Activated T-helper 1 cell treated with anti-CD3 and anti-CD28 coated beads, Interleukin-12 subunit alpha, Interleukin-12 subunit beta, Interleukin-2, Interleukin-4 antibody, amounts not matched to agents 30 ng/mL and 10 ng/mL and 1 ng/mL, durations not matched to agents 14 hours and 24 hours and 36 hours (primary cell): Measurements from ENCODE around the gene RRP36. TPM values are rescaled to one million over a fixed set of nuclear protein-coding genes. Genes with fewer than 3 reads are reported as not detected.
A peak's percentile ranks its signal among the peaks of the same experiment; 100 is the strongest.

Experiments
- DNase-seq: peaks from one replicate; pipeline ENCODE4 v3.0.0; 2021; ENCODE audit warnings: low spot score
- H3K27ac Mint-ChIP-seq: one replicate; pipeline ENCODE4 v1.8.0; 2021; ENCODE audit warnings: mild to moderate bottlenecking, mixed read lengths
- H3K27me3 Mint-ChIP-seq: one replicate; pipeline ENCODE4 v1.8.0; 2022; ENCODE audit warnings: mild to moderate bottlenecking, moderate library complexity, mixed read lengths; ENCODE audit not compliant: insufficient read depth
- H3K36me3 Mint-ChIP-seq: one replicate; pipeline ENCODE4 v1.8.0; 2021; ENCODE audit warnings: low read depth, mixed read lengths
- H3K4me1 Mint-ChIP-seq: one replicate; pipeline ENCODE4 v1.8.0; 2021; ENCODE audit warnings: low read depth, mixed read lengths
- H3K4me3 Mint-ChIP-seq: one replicate; pipeline ENCODE4 v1.8.0; 2021; ENCODE audit warnings: mild to moderate bottlenecking, moderate library complexity, mixed read lengths
- H3K9me3 Mint-ChIP-seq: one replicate; pipeline ENCODE4 v1.8.0; 2021; ENCODE audit warnings: mixed read lengths
- intact Hi-C: fragments of 100-400 bp; cut with micrococcal nuclease; formaldehyde crosslinking; loops from one replicate; pipeline ENCODE4 v1.15.1; 2024
- total RNA-seq: library from RNA; stranded (reverse); gene quantifications from 2 replicates; pipeline ENCODE4 v1.2.3, GENCODE V29; 2022

The RRP36 gene
- total RNA-seq, 1 donor from 2014 or later: 86.1 TPM

DNA sequence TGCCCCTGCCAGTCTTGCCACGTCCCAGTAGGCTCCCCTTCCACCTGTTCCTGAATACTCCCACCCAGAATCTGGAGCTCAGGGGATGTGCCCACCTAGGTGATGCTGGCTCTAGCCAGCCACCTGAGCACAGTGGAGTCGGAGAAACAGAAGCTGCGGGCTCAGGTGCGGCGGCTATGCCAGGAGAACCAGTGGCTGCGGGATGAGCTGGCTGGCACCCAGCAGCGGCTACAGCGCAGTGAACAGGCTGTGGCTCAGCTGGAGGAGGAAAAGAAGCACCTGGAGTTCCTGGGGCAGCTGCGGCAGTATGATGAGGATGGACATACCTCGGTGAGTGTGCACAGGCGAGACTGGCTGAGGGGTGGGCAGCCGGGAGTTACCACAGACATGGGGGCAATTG is 41.4 kb downstream of the RRP36 start:
- peaks cover 2% of the 10 kb centered on the region for H3K36me3 Mint-ChIP-seq
- no peak overlapping the region for H3K4me3 Mint-ChIP-seq
- H3K4me1 Mint-ChIP-seq: peaks cover 31% of the 10 kb centered on the region
- H3K27ac Mint-ChIP-seq: no peak overlapping the region
- no peaks in the 10 kb centered on the region for H3K9me3 Mint-ChIP-seq
- DNase-seq: no peak
- no peaks in the 10 kb centered on the region for H3K27me3 Mint-ChIP-seq
- intact Hi-C loops: no loop called here

DNA sequence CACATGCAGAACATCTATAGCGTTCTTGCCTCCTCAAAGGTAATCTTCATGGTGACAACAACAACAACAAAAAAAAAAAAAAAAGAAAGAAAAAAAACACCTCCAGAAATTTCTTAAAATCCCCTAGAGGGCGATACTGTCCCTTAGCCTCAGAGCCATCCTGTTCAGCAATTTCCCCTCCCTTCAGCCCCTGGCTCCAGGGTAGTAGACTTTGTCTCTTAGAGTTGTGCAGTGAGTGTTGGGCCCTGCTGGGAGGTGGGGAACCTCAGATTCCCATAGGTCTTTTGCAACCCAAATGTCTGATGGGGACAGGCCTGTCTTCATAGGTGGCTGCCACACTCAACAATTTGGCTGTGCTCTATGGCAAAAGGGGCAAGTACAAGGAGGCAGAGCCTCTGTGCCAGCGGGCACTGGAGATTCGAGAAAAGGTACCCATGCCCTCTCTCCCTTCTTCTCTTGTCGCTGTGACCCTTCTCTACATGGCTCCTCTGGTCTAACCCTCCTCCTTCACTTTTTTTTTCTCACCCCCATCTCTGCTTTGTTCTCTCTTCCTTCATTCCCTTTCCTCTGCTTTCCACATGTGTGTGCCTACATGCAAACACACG is 48.7 kb downstream of the RRP36 start:
- no peak for DNase-seq

GRCh38 chr6:43074847-43075669 is 53.6 kb downstream of the RRP36 start:
- Mint-ChIP-seq H3K4me1 (peaks cover 1% of the 10 kb centered on the region), H3K27me3 (peaks cover 22% of the 10 kb centered on the region), H3K36me3 (peaks cover 10% of the 10 kb centered on the region), H3K27ac (no peak overlapping the region), H3K4me3 (no peak overlapping the region), H3K9me3 (no peaks in the 10 kb centered on the region)
- no peak for DNase-seq
- intact Hi-C loops: no loop called here

More for the DNA sequence above, 48.7 kb downstream of the RRP36 start:
- Mint-ChIP-seq H3K27me3 (no peaks in the 10 kb centered on the region), H3K36me3 (peaks cover 10% of the 10 kb centered on the region), H3K9me3 (no peaks in the 10 kb centered on the region), H3K4me3 (no peak overlapping the region), H3K27ac (no peak overlapping the region), H3K4me1 (peaks cover 6% of the 10 kb centered on the region)
- intact Hi-C loops: loop anchor here (1.0 kb wide), 2 partner anchors 73 to 169 kb away; no protein-coding TSS in a partner anchor

GRCh38 chr6:43075670-43076463 is 54.4 kb downstream of the RRP36 start, which contains the start of gene PTK7:
PTK7 (plus strand) TSS chr6:43076314; CDS start chr6:43076489, 175 bp downstream.
- Mint-ChIP-seq H3K4me3 (peak within 1 kb of the TSS; percentile 59), H3K4me1 (no peaks in the 10 kb centered on the region), H3K27me3 (peaks cover 23% of the 10 kb centered on the region), H3K27ac (no peak within 1 kb of the TSS), H3K36me3 (peaks cover 9% of the 10 kb centered on the region), H3K9me3 (no peaks in the 10 kb centered on the region)
- no peak for DNase-seq
- intact Hi-C loops: loop anchor here (1.0 kb wide), 1 partner anchor 10 kb away; no protein-coding TSS in a partner anchor

- no peaks in the 10 kb centered on the region for H3K9me3 Mint-ChIP-seq
- H3K4me1 Mint-ChIP-seq: no peaks in the 10 kb centered on the region
- DNase-seq: no peak
- peak overlapping the region; percentile 59 for H3K4me3 Mint-ChIP-seq
- intact Hi-C loops: loop anchor here (1.0 kb wide), 1 partner anchor 10 kb away; no protein-coding TSS in a partner anchor
- peaks cover 25% of the 10 kb centered on the region for H3K27me3 Mint-ChIP-seq
- H3K27ac Mint-ChIP-seq: no peak overlapping the region
- peaks cover 9% of the 10 kb centered on the region for H3K36me3 Mint-ChIP-seq
Measured at GRCh38 chr6:43076464-43077332, 55.3 kb downstream of the RRP36 start.

DNA sequence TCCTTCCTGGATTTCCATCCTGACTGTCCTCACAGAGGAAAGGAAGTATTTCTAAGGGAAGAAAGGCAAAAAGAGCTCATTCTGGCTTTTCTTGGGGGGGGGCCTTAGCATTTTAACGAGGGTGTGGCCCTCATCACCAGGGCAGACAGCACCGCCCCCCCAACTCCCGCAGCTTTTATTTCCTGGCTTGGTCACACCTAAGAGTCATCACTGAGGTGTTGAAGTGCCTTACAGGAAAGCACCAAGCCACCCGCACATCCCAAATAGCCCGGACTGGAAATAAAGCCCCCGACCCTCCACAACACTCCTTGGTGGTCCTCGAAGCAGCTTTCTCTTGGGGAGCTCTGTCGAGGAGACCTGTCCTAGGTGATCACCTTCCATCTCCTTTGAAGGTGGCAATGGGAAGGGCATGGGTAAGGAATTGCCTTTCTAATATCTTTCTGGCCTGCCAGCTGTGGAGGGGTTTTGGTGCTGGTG is 55.9 kb downstream of the RRP36 start:
- intact Hi-C loops: no loop called here
- Mint-ChIP-seq H3K36me3 (peaks cover 9% of the 10 kb centered on the region), H3K9me3 (no peaks in the 10 kb centered on the region), H3K4me3 (peak overlapping the region; percentile 22), H3K27ac (no peak overlapping the region), H3K27me3 (peaks cover 29% of the 10 kb centered on the region), H3K4me1 (no peaks in the 10 kb centered on the region)
- no peak for DNase-seq

DNA sequence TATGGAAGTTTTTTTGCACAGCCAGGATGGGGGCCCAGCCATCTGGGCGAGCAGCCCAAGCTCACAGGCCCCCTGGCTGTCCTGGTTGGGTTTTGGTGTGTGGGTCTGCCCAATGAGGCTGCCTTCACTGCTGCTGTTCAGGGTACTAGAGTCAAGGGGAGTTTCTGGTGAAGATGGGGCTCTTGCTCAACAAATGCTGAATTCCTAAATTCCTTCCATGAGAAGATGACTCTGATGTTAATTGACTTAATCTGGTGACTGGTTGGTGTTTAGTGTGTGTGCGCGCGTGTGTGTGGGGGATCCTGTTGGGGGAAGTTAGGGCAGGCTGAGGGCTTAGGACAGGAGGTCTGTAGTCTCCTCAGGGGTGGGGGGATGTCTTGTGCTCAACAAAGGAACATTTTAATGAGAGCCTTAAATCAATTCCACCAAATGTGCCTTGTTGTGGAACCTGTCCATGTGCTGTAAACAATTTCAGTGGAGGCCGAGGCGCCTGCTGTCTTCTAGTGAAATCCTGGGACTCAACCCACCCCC is 56.6 kb downstream of the RRP36 start:
- no peak overlapping the region for H3K27ac Mint-ChIP-seq
- H3K27me3 Mint-ChIP-seq: peaks cover 32% of the 10 kb centered on the region
- peaks cover 3% of the 10 kb centered on the region for H3K36me3 Mint-ChIP-seq
- intact Hi-C loops: no loop called here
- DNase-seq: no peak
- no peaks in the 10 kb centered on the region for H3K9me3 Mint-ChIP-seq
- peak overlapping the region; percentile 7 for H3K4me3 Mint-ChIP-seq
- no peaks in the 10 kb centered on the region for H3K4me1 Mint-ChIP-seq

- Mint-ChIP-seq H3K27ac (no peak overlapping the region), H3K27me3 (peaks cover 34% of the 10 kb centered on the region), H3K4me3 (no peak overlapping the region), H3K36me3 (peaks cover 3% of the 10 kb centered on the region), H3K4me1 (no peaks in the 10 kb centered on the region), H3K9me3 (no peaks in the 10 kb centered on the region)
- DNase-seq: no peak
- intact Hi-C loops: no loop called here
Measured at GRCh38 chr6:43078691-43079090, 57.3 kb downstream of the RRP36 start.

Other genes starting within 250 kb of the RRP36 start
- 14.1 and 14.2 TPM in 2 replicates for gene BICRAL, start 239.6 kb upstream of the RRP36 start, total RNA-seq
- 179 TPM in 2 replicates for gene RPL7L1, start 142.0 kb upstream of the RRP36 start, total RNA-seq
- not detected in 2 replicates for gene PTCRA, start 105.6 kb upstream of the RRP36 start, total RNA-seq
- 47.2 and 49.2 TPM in 2 replicates for gene CNPY3, start 92.1 kb upstream of the RRP36 start, total RNA-seq
- gene GNMT, start 60.9 kb upstream of the RRP36 start, total RNA-seq: 0.54 and 0.60 TPM in 2 replicates
- gene PEX6, start 42.4 kb upstream of the RRP36 start, total RNA-seq: 20.9 TPM in 2 replicates
- 52.1 and 53.4 TPM in 2 replicates for gene PPP2R5D, start 37.1 kb upstream of the RRP36 start, total RNA-seq
- gene MEA1, start 7.7 kb upstream of the RRP36 start, total RNA-seq: 89.3 and 92.7 TPM in 2 replicates
- gene KLHDC3, start 7.4 kb upstream of the RRP36 start, total RNA-seq: 76.6 and 77.0 TPM in 2 replicates
- 20.1 and 23.2 TPM in 2 replicates for gene CUL7, start 32.2 kb downstream of the RRP36 start, total RNA-seq
- 89.6 and 97.4 TPM in 2 replicates for gene MRPL2, start 37.8 kb downstream of the RRP36 start, total RNA-seq
- 12.7 and 13.7 TPM in 2 replicates for gene KLC4, start 38.0 kb downstream of the RRP36 start, total RNA-seq
- 3.3 and 3.7 TPM in 2 replicates for gene PTK7, start 54.7 kb downstream of the RRP36 start, total RNA-seq
- gene SRF, start 149.6 kb downstream of the RRP36 start, total RNA-seq: 61.4 and 61.9 TPM in 2 replicates
- 38.9 and 42.2 TPM in 2 replicates for gene CUL9, start 160.6 kb downstream of the RRP36 start, total RNA-seq
- gene DNPH1, start 207.9 kb downstream of the RRP36 start, total RNA-seq: 65.8 and 71.6 TPM in 2 replicates
- gene TTBK1, start 221.9 kb downstream of the RRP36 start, total RNA-seq: 1.7 and 2.0 TPM in 2 replicates